ENCODE results near the gene NIPAL3.

GRCh38 chr1:24481843-24482610 is 66.4 kb downstream of the NIPAL3 start:
- no peak for TF ChIP-seq USF1 (CRISPR knock-in tag; IDR thresholded peaks at IDR 0.05)
- no peak for TF ChIP-seq CTCF (IDR thresholded peaks at IDR 0.05)
- TF ChIP-seq ATF3 (CRISPR knock-in tag; conservative IDR thresholded peaks at IDR 0.05): no peak
- no peak for TF ChIP-seq JUN (CRISPR knock-in tag; IDR thresholded peaks at IDR 0.05)
- no peak for TF ChIP-seq AFF4 (CRISPR knock-in tag; IDR thresholded peaks at IDR 0.05; ENCODE audit: borderline replicate concordance)
- no peak for TF ChIP-seq ATF1 (CRISPR knock-in tag; IDR thresholded peaks at IDR 0.05)
- no peak for TF ChIP-seq USF2 (CRISPR knock-in tag; IDR thresholded peaks at IDR 0.05)
- no peak for TF ChIP-seq ZSCAN18 (CRISPR knock-in tag; IDR thresholded peaks at IDR 0.05)
- no peak for TF ChIP-seq FOXP1 (CRISPR knock-in tag; IDR thresholded peaks at IDR 0.05; ENCODE audit: borderline replicate concordance)
- no peak for TF ChIP-seq HMGXB4 (CRISPR knock-in tag; IDR thresholded peaks at IDR 0.05)
- TF ChIP-seq MXD4 (CRISPR knock-in tag; IDR thresholded peaks at IDR 0.05; ENCODE audit: borderline replicate concordance): no peak
- no peak for TF ChIP-seq ZNF512 (CRISPR knock-in tag; IDR thresholded peaks at IDR 0.05; ENCODE audit: borderline replicate concordance)
- TF ChIP-seq ELF4 (CRISPR knock-in tag; IDR thresholded peaks at IDR 0.05; ENCODE audit: low read depth): no peak
- no peak for TF ChIP-seq NR2C2 (CRISPR knock-in tag; IDR thresholded peaks at IDR 0.05)
